Smooth muscle cell (in vitro differentiated cells): ENCODE data around the gene MRPL42. TPM values are rescaled to one million over a fixed set of nuclear protein-coding genes. Genes with fewer than 3 reads are reported as not detected.

Source experiments
- DNase-seq: peaks from one replicate; lab custom pipeline; 2025; ENCODE audit not compliant: unreplicated experiment; lab: John Stamatoyannopoulos, UW
- H2AFZ ChIP-seq: fragments of 200-600 bp; sonication (generic); 2 replicates; pipeline ENCODE4 v1.6.0; 2016; ENCODE audit warnings: antibody characterized with exemption, low read depth, mild to moderate bottlenecking
- H3F3A ChIP-seq: fragments of 200-600 bp; sonication (generic); 2 replicates; pipeline ENCODE4 v1.6.0; 2017; ENCODE audit warnings: antibody characterized with exemption, low read depth
- H3K27ac ChIP-seq: fragments of 200-600 bp; sonication (generic); 2 replicates; pipeline ENCODE4 v1.5.1; 2016; ENCODE audit warnings: low read depth, mild to moderate bottlenecking
- H3K27me3 ChIP-seq: fragments of 200-600 bp; sonication (generic); 2 replicates; pipeline ENCODE4 v1.6.1; 2016; ENCODE audit warnings: low read depth, mild to moderate bottlenecking
- H3K36me3 ChIP-seq: fragments of 200-600 bp; sonication (generic); 2 replicates; pipeline ENCODE4 v1.5.1; 2016; ENCODE audit warnings: low read depth
- H3K4me1 ChIP-seq: fragments of 200-600 bp; sonication (generic); 2 replicates; pipeline ENCODE4 v1.5.1; 2016; ENCODE audit warnings: low read depth
- H3K4me2 ChIP-seq: fragments of 200-600 bp; sonication (generic); 2 replicates; pipeline ENCODE4 v1.6.0; 2016; ENCODE audit warnings: mild to moderate bottlenecking
- H3K4me3 ChIP-seq: fragments of 200-600 bp; sonication (generic); 2 replicates; pipeline ENCODE4 v1.5.1; 2016; ENCODE audit warnings: mild to moderate bottlenecking
- H3K79me2 ChIP-seq: fragments of 200-600 bp; sonication (generic); 2 replicates; pipeline ENCODE4 v1.6.0; 2016; ENCODE audit warnings: low read depth, mild to moderate bottlenecking
- H3K9ac ChIP-seq: fragments of 200-600 bp; sonication (generic); 2 replicates; pipeline ENCODE4 v1.6.0; 2016; ENCODE audit warnings: low read depth
- H3K9me3 ChIP-seq: fragments of 200-600 bp; sonication (generic); replicated peaks from 2 replicates; pipeline ENCODE4 v1.5.1; 2016; ENCODE audit warnings: low read depth
- H4K20me1 ChIP-seq: fragments of 200-600 bp; sonication (generic); 2 replicates; pipeline ENCODE4 v1.6.0; 2016; ENCODE audit warnings: low read depth
- WGBS: methylation state at CpG from one replicate; pipeline ENCODE4 v1.1.7; 2016; ENCODE audit warnings: low lambda C conversion rate; 5-methylcytosine and 5-hydroxymethylcytosine counted together
- polyA plus RNA-seq: library from polyadenylated mRNA; unstranded; fragments of >200 nt; fragmentation: Nextera tagmentation; extraction: Ambion mirVana; gene quantifications from 2 replicates; pipeline ENCODE4 v1.2.1, GENCODE V29; 2016
- total RNA-seq: library from RNA; depleted of rRNA; stranded (reverse); fragments of >200 nt; gene quantifications from 2 replicates; pipeline ENCODE4 v1.2.3, GENCODE V29; 2014
- TF ChIP-seq, protein P1 (sequence below): fragments of 200-600 bp; sonication (generic); IDR thresholded peaks from 2 replicates; pipeline ENCODE4 v1.5.1; 2017; ENCODE audit warnings: borderline replicate concordance, mild to moderate bottlenecking, antibody characterized with exemption; ENCODE audit not compliant: insufficient read depth, poor library complexity, severe bottlenecking

Gene MRPL42
- total and polyA plus RNA-seq, 2 experiments from 2014 or later, result 82.8 to 113 TPM

GRCh38 chr12:93441081-93441616 lies 26.2 kb upstream of the MRPL42 start:
- no peaks in the 10 kb centered on the region for H3K9me3 ChIP-seq
- H3K9ac ChIP-seq, result peak overlapping the region; percentile 98
- TF ChIP-seq, protein P1, sequence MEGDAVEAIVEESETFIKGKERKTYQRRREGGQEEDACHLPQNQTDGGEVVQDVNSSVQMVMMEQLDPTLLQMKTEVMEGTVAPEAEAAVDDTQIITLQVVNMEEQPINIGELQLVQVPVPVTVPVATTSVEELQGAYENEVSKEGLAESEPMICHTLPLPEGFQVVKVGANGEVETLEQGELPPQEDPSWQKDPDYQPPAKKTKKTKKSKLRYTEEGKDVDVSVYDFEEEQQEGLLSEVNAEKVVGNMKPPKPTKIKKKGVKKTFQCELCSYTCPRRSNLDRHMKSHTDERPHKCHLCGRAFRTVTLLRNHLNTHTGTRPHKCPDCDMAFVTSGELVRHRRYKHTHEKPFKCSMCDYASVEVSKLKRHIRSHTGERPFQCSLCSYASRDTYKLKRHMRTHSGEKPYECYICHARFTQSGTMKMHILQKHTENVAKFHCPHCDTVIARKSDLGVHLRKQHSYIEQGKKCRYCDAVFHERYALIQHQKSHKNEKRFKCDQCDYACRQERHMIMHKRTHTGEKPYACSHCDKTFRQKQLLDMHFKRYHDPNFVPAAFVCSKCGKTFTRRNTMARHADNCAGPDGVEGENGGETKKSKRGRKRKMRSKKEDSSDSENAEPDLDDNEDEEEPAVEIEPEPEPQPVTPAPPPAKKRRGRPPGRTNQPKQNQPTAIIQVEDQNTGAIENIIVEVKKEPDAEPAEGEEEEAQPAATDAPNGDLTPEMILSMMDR, result no peak
- H3K4me2 ChIP-seq, result peak overlapping the region; percentile 98
- H3K4me1 ChIP-seq, result peaks cover 28% of the 10 kb centered on the region
- H3K4me3 ChIP-seq, result peak overlapping the region; percentile 99
- DNase-seq, result no peak
- H3K27ac ChIP-seq, result peak overlapping the region; percentile 93
- peak overlapping the region; percentile 83 for H2AFZ ChIP-seq
- no peaks in the 10 kb centered on the region for H3F3A ChIP-seq
- WGBS, result 1% methylated on average over 37 of the region's 55 CpGs
- H3K27me3 ChIP-seq, result no peaks in the 10 kb centered on the region
- peaks cover 54% of the 10 kb centered on the region for H4K20me1 ChIP-seq
- H3K79me2 ChIP-seq, result peaks cover 55% of the 10 kb centered on the region
- H3K36me3 ChIP-seq, result no peaks in the 10 kb centered on the region

GRCh38 chr12:93441617-93442410 lies 25.5 kb upstream of the MRPL42 start, which contains the start of gene UBE2N:
Gene UBE2N, minus strand, starts transcription at chr12:93441947. Its CDS starts 63 bp downstream, at chr12:93441884.
- Histone ChIP-seq H3K9me3 (no peaks in the 10 kb centered on the region), H3K27me3 (no peaks in the 10 kb centered on the region), H3K4me1 (peaks cover 28% of the 10 kb centered on the region), H3K27ac (peak within 1 kb of the TSS; percentile 93), H2AFZ (peak within 1 kb of the TSS; percentile 89), H3K4me2 (peak within 1 kb of the TSS; percentile 98), H3K36me3 (no peaks in the 10 kb centered on the region), H3F3A (no peaks in the 10 kb centered on the region), H3K4me3 (peak within 1 kb of the TSS; percentile 99), H4K20me1 (peaks cover 47% of the 10 kb centered on the region), H3K79me2 (peaks cover 48% of the 10 kb centered on the region), H3K9ac (peak within 1 kb of the TSS; percentile 98)
- WGBS, result under 1% methylated on average over 76 of the region's 105 CpGs
- peak; percentile 93 for DNase-seq
- TF ChIP-seq, protein P1, result no peak

DNA sequence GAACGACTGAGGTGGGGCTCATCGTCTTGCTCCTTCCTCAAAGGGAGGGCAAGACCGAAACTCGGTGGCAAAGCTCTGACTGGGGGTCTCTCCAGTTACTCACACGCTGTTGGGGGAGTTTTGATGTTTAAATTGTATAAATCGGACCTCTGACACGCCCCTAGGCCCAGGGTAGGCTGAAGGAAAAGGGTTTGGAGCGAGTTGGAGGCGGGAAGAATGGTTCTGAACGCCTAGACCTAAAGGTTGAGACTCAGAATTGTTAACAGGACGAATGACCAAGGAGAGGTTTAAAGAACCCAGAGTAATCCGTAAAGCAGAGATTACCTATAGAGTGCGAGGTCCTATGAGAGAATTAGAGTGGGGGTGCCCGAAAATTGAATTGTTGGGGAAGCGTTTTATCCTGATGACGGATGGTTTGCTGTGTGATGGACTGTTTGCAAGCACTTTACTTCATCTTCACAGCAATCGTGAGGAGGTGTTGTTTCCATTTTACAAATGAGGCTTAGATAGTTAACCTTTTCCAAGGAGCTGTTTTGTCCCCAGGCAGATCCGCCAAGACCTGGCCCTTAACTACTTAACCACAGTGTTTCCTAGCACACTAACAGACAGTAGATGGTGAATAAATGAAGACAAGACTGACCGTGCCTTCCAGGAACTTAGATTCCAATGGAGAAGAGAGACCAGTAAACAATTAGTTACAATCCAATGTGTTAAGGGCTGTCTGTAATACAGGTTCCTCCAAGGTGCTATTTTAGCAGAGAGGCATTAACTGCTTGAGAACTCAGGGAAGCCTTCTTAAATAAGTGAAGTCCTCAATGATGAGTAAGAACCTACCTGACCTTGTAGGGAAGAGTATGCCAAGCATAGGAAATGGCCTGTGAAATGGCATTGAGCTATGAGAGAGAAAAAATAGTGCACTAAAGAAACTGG lies 24.6 kb upstream of the MRPL42 start:
- WGBS, result 5% methylated on average over 19 of the region's 19 CpGs
- Histone ChIP-seq H3K9me3 (no peaks in the 10 kb centered on the region), H3K4me1 (peaks cover 28% of the 10 kb centered on the region), H3K9ac (peak overlapping the region; percentile 98), H3F3A (no peaks in the 10 kb centered on the region), H3K27me3 (no peaks in the 10 kb centered on the region), H2AFZ (peak overlapping the region; percentile 89), H4K20me1 (peaks cover 38% of the 10 kb centered on the region), H3K36me3 (no peaks in the 10 kb centered on the region), H3K4me2 (peak overlapping the region; percentile 98), H3K27ac (peak overlapping the region; percentile 93), H3K79me2 (peaks cover 40% of the 10 kb centered on the region), H3K4me3 (peak overlapping the region; percentile 99)
- no peak for DNase-seq
- TF ChIP-seq, protein P1, result no peak
